GM15510 (cell line): Measurements from ENCODE around the gene NBPF3.

Experiments used
- POLR2A ChIP-seq: IDR thresholded peaks from 3 replicates; pipeline ENCODE4 v1.6.1; 2011; ENCODE audit warnings: borderline replicate concordance; ENCODE audit not compliant: insufficient read length; ENCODE audit errors: extremely low read depth

NBPF3 gene

DNA sequence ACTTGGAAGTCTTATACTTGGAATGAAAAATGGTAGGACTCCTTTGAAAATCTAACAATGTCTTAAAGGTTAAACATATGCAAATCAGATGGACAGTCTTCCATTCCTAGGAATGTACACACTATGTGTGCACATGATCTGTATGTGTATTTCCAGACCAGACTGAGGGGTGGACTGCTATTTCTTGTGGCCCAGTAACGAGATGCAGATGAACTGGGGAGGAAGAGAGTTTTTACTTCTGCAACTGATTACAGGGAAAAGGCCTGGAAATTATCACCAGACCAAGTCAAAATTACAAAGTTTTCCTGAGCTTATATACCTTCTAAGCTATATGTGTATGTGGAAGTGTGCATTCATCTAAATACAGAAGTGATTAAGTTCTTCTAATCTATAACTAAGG is 17.7 kb downstream of the NBPF3 start:
- TF ChIP-seq POLR2A: no peak

GRCh38 chr1:21468599-21468998 is 28.7 kb downstream of the NBPF3 start:
- TF ChIP-seq POLR2A: no peak

- TF ChIP-seq POLR2A: no peak
These were observed 29.6 kb downstream of the NBPF3 start for GRCh38 chr1:21469581-21469980.

GRCh38 chr1:21472861-21473260 is 32.9 kb downstream of the NBPF3 start:
- no peak for TF ChIP-seq POLR2A

GRCh38 chr1:21478356-21478755 is 38.4 kb downstream of the NBPF3 start:
- no peak for TF ChIP-seq POLR2A

GRCh38 chr1:21489146-21489545 is 49.2 kb downstream of the NBPF3 start:
- no peak for TF ChIP-seq POLR2A

GRCh38 chr1:21490774-21491487 is 51.0 kb downstream of the NBPF3 start:
- no peak for TF ChIP-seq POLR2A

- TF ChIP-seq POLR2A: no peak
These were observed 51.8 kb downstream of the NBPF3 start for GRCh38 chr1:21491488-21492355.

GRCh38 chr1:21492356-21492625 is 52.4 kb downstream of the NBPF3 start:
- TF ChIP-seq POLR2A: no peak

GRCh38 chr1:21494196-21494595 is 54.3 kb downstream of the NBPF3 start:
- TF ChIP-seq POLR2A: no peak

DNA sequence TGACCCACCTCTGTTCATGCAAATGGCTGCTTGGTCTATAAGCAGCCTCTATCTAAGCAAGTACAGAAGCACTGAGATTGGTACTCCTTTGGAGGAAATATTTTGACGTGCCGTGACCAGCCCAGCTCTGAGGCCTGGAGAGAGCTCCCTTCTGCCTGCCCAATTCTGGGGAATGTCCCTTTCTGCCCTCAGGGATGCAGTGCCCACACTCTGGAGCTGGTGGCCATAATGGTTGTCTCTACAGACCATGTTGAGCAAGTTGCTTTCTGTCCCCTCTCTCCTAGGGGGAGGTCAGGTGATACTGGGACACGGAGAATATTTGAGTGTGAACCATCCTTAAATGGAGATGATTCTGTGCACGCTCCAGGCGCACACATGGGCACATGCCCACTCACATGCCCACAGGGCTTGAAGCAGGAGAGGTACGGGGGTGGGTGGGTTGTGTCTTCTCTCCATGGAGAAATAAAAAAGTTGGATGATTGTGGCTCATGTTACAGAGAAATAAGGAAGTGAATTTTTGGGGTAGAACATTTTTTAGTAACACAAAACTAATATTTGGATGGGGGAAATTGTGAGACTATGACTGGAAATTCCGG is 55.4 kb downstream of the NBPF3 start:
- TF ChIP-seq POLR2A: no peak

DNA sequence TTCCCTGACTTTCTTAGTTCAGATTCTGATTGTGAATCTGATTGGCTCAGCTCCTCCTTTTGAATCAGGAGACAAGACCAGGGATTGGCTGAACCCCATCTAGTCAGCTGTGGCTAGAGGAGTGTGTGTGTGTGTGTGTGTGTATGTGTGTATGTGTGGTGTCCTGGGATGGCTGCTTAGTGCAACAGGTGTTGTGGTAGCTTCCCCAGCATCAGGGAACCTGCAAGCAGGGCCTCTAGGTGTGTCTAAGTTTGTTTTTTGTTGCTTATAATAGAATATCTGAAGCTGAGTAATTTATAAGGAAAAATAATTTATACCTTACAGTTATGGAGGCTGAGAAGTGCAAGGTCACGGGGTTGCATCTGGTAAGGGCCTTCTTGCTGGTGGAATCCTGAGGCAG is 56.1 kb downstream of the NBPF3 start:
- no peak for TF ChIP-seq POLR2A

- no peak for TF ChIP-seq POLR2A
These were observed 56.9 kb downstream of the NBPF3 start for GRCh38 chr1:21496886-21497285.

- no peak for TF ChIP-seq POLR2A
These were observed 57.6 kb downstream of the NBPF3 start for GRCh38 chr1:21497466-21498061.

- TF ChIP-seq POLR2A: no peak
These were observed 59.5 kb downstream of the NBPF3 start for GRCh38 chr1:21499283-21499950.

- TF ChIP-seq POLR2A: no peak
These were observed 63.9 kb downstream of the NBPF3 start for GRCh38 chr1:21503706-21504377.
